H9 (cell line): ENCODE data around the gene ATP6AP1. TPM values are rescaled to one million over a fixed set of nuclear protein-coding genes. Genes with fewer than 3 reads are reported as not detected.

Experiments
- DNase-seq: peaks from one replicate; pipeline ENCODE4 v3.0.0-alpha.2; 2017
- H2AFZ ChIP-seq: one replicate; pipeline ENCODE4 v1.6.1; 2013; ENCODE audit warnings: mild to moderate bottlenecking, low read length, control low read depth, moderate library complexity
- H2AK5ac ChIP-seq: 2 replicates; pipeline ENCODE4 v1.6.1; 2013; ENCODE audit warnings: low read length, control low read depth, mixed read lengths; ENCODE audit not compliant: insufficient read length
- H2BK120ac ChIP-seq: one replicate; pipeline ENCODE4 v1.6.1; 2013; ENCODE audit warnings: low read depth, mild to moderate bottlenecking, low read length, control low read depth, inconsistent platforms; ENCODE audit not compliant: poor library complexity, severe bottlenecking
- H2BK12ac ChIP-seq: 2 replicates; pipeline ENCODE4 v1.6.1; 2013; ENCODE audit warnings: low read length, control low read depth, mixed read lengths, low read depth; ENCODE audit not compliant: insufficient read length
- H2BK15ac ChIP-seq: 2 replicates; pipeline ENCODE4 v1.6.1; 2013; ENCODE audit warnings: low read depth, low read length, control low read depth
- H2BK20ac ChIP-seq: one replicate; pipeline ENCODE4 v1.6.1; 2013; ENCODE audit warnings: low read depth, mild to moderate bottlenecking, low read length, control low read depth, inconsistent platforms; ENCODE audit not compliant: poor library complexity, severe bottlenecking
- H2BK5ac ChIP-seq: 2 replicates; pipeline ENCODE4 v1.6.1; 2013; ENCODE audit warnings: low read length, control low read depth, mixed read lengths; ENCODE audit not compliant: insufficient read length
- H3K14ac ChIP-seq: 2 replicates; pipeline ENCODE4 v1.6.1; 2013; ENCODE audit warnings: low read length, control low read depth; ENCODE audit not compliant: insufficient read depth
- H3K18ac ChIP-seq: 2 replicates; pipeline ENCODE4 v1.6.1; 2013; ENCODE audit warnings: low read depth, mild to moderate bottlenecking, mixed read lengths, low read length, control low read depth; ENCODE audit not compliant: insufficient read length
- H3K23ac ChIP-seq: 2 replicates; pipeline ENCODE4 v1.6.1; 2013; ENCODE audit warnings: low read length, control low read depth, mixed read lengths, low read depth; ENCODE audit not compliant: insufficient read length
- H3K23me2 ChIP-seq: 2 replicates; pipeline ENCODE4 v1.6.1; 2013; ENCODE audit warnings: low read depth, mild to moderate bottlenecking, mixed read lengths, low read length, control low read depth; ENCODE audit not compliant: insufficient read length, poor library complexity, severe bottlenecking
- H3K27ac ChIP-seq: 2 replicates; pipeline ENCODE4 v1.5.1; 2013; ENCODE audit warnings: low read length, control low read depth, mixed read lengths, low read depth; ENCODE audit not compliant: insufficient read length
- H3K27me3 ChIP-seq: 2 replicates; pipeline ENCODE4 v1.6.1; 2013; ENCODE audit warnings: low read length, control low read depth, inconsistent platforms; ENCODE audit not compliant: insufficient read depth
- H3K4ac ChIP-seq: 2 replicates; pipeline ENCODE4 v1.6.1; 2013; ENCODE audit warnings: low read depth, mild to moderate bottlenecking, control low read depth, inconsistent platforms, low read length, moderate library complexity
- H3K4me1 ChIP-seq: 2 replicates; pipeline ENCODE4 v1.6.1; 2013; ENCODE audit warnings: low read length, control low read depth, inconsistent platforms; ENCODE audit not compliant: insufficient read depth
- H3K4me2 ChIP-seq: 2 replicates; pipeline ENCODE4 v1.6.1; 2013; ENCODE audit warnings: low read length, control low read depth, mixed read lengths; ENCODE audit not compliant: insufficient read length, insufficient read depth
- H3K56ac ChIP-seq: 2 replicates; pipeline ENCODE4 v1.6.1; 2013; ENCODE audit warnings: low read depth, mild to moderate bottlenecking, mixed read lengths, low read length, control low read depth; ENCODE audit not compliant: insufficient read length
- H3K79me1 ChIP-seq: 2 replicates; pipeline ENCODE4 v1.6.1; 2013; ENCODE audit warnings: low read depth, mild to moderate bottlenecking, moderate library complexity, low read length, control low read depth, inconsistent platforms; ENCODE audit not compliant: insufficient read depth, poor library complexity, severe bottlenecking
- H3K79me2 ChIP-seq: 2 replicates; pipeline ENCODE4 v1.6.1; 2013; ENCODE audit warnings: low read length, control low read depth, inconsistent platforms; ENCODE audit not compliant: insufficient read depth
- H3K9ac ChIP-seq: 2 replicates; pipeline ENCODE4 v1.6.1; 2013; ENCODE audit warnings: low read length, control low read depth, mixed read lengths; ENCODE audit not compliant: insufficient read length; ENCODE audit errors: extremely low read depth
- H3K9me3 ChIP-seq: one replicate; pipeline ENCODE4 v1.6.1; 2013; ENCODE audit warnings: low read depth, low read length, inconsistent platforms; ENCODE audit not compliant: control insufficient read depth
- H3T11ph ChIP-seq: one replicate; pipeline ENCODE4 v1.6.1; 2013; ENCODE audit warnings: mild to moderate bottlenecking, low read length, control low read depth, inconsistent platforms
- H4K20me1 ChIP-seq: one replicate; pipeline ENCODE4 v1.6.1; 2013; ENCODE audit not compliant: control insufficient read depth, insufficient read length, insufficient read depth
- H4K5ac ChIP-seq: 2 replicates; pipeline ENCODE4 v1.6.1; 2013; ENCODE audit warnings: low read depth, mild to moderate bottlenecking, mixed read lengths, low read length, control low read depth; ENCODE audit not compliant: insufficient read length
- H4K8ac ChIP-seq: replicated peaks from 2 replicates; pipeline ENCODE4 v1.6.1; 2013; ENCODE audit warnings: low read length, control low read depth, mixed read lengths, low read depth; ENCODE audit not compliant: insufficient read length
- H4K91ac ChIP-seq: 2 replicates; pipeline ENCODE4 v1.6.1; 2013; ENCODE audit warnings: low read depth, mild to moderate bottlenecking, moderate library complexity, mixed read lengths, low read length, control low read depth; ENCODE audit not compliant: insufficient read length
- H3K27ac Mint-ChIP-seq, 3 experiments: 2 replicates in 2 of 3; 3 replicates in 1 of 3; pipeline ENCODE4 v1.8.0; 2020 to 2021; ENCODE audit warnings: mixed read lengths in 3 of 3, mild to moderate bottlenecking in 1 of 3, moderate library complexity in 1 of 3
- H3K27me3 Mint-ChIP-seq: 2 replicates; pipeline ENCODE4 v1.8.0; 2021; ENCODE audit warnings: low read depth, mild to moderate bottlenecking, moderate library complexity, mixed read lengths
- H3K36me3 Mint-ChIP-seq, 3 experiments: 2 replicates in 2 of 3; 3 replicates in 1 of 3; pipeline ENCODE4 v1.8.0; 2020 to 2021; ENCODE audit warnings: low read depth in 3 of 3, mixed read lengths in 3 of 3; ENCODE audit not compliant: insufficient read depth in 1 of 3
- H3K4me1 Mint-ChIP-seq, 2 experiments: 2 replicates each; pipeline ENCODE4 v1.8.0; 2020; ENCODE audit warnings: mixed read lengths in 2 of 2
- H3K4me3 Mint-ChIP-seq, 2 experiments: 2 replicates in 1 of 2; 3 replicates in 1 of 2; pipeline ENCODE4 v1.8.0; 2020 to 2021; ENCODE audit warnings: mild to moderate bottlenecking in 2 of 2, mixed read lengths in 2 of 2, moderate library complexity in 1 of 2
- H3K9me3 Mint-ChIP-seq, 2 experiments: 2 replicates in 1 of 2; 3 replicates in 1 of 2; pipeline ENCODE4 v1.8.0; 2020; ENCODE audit warnings: mild to moderate bottlenecking in 2 of 2, mixed read lengths in 2 of 2, moderate library complexity in 1 of 2
- CTCF ChIP-seq: fragments of 200-600 bp; sonication (generic); conservative IDR thresholded peaks from 3 replicates; pipeline ENCODE4 v1.8.0; 2021; ENCODE audit warnings: antibody characterized with exemption, mild to moderate bottlenecking
- whole genome bisulfite sequencing: extraction: QIAGEN DNeasy Blood & Tissue Kit; methylation state at CpG from one replicate; pipeline ENCODE4 v1.1.7; 2013; ENCODE audit warnings: missing lambda C conversion rate, low lambda C conversion rate, mixed read lengths; ENCODE audit not compliant: insufficient read length; ENCODE audit errors: extremely low coverage; 5-methylcytosine and 5-hydroxymethylcytosine counted together
- total RNA-seq: library from RNA; stranded (reverse); gene quantifications from 2 replicates; pipeline ENCODE4 v1.2.1, GENCODE V29; 2021

ATP6AP1 gene
- total RNA-seq, 1 experiment from 2014 or later: 45.6 TPM

GRCh38 chrX:154465601-154466000 lies 37.1 kb downstream of the ATP6AP1 start:
- Mint-ChIP-seq H3K4me1 (no peaks in the 10 kb centered on the region), H3K27me3 (no peaks in the 10 kb centered on the region; the same call in 1 of the 2 replicates), H3K36me3 (peaks cover 23 to 57% (median 53%) of the 10 kb centered on the region in 3 experiments), H3K27ac (no peak overlapping the region), H3K4me3 (no peak overlapping the region), H3K9me3 (peaks cover 48 to 84% of the 10 kb centered on the region in 2 experiments)
- Histone ChIP-seq H3K23ac (no peak overlapping the region), H3K14ac (no peak overlapping the region), H4K20me1 (no peaks in the 10 kb centered on the region), H3K79me2 (no peaks in the 10 kb centered on the region), H3K4me2 (no peak overlapping the region), H2BK120ac (no peak overlapping the region), H2AFZ (no peak overlapping the region), H3K9me3 (peaks cover 27% of the 10 kb centered on the region), H3K4me1 (no peaks in the 10 kb centered on the region), H3K27ac (no peak overlapping the region), H4K5ac (no peak overlapping the region), H4K91ac (no peak overlapping the region), H2AK5ac (no peak overlapping the region), H2BK15ac (no peak overlapping the region), H2BK12ac (no peak overlapping the region), H3K56ac (no peak overlapping the region), H2BK20ac (no peak overlapping the region), H3K18ac (no peak overlapping the region), H3K27me3 (no peaks in the 10 kb centered on the region), H2BK5ac (no peak overlapping the region), H3K23me2 (no peaks in the 10 kb centered on the region), H3T11ph (no peak overlapping the region), H4K8ac (no peak overlapping the region), H3K79me1 (no peaks in the 10 kb centered on the region), H3K4ac (no peak overlapping the region), H3K9ac (no peak overlapping the region)
- WGBS: no CpG with 5 or more reads among the region's 14 CpGs
- DNase-seq: no peak
- TF ChIP-seq CTCF: no peak
